Measurements from ENCODE around the gene NPRL2.
A peak's percentile ranks its signal among the peaks of the same experiment; 100 is the strongest.

NPRL2 gene

GRCh38 chr3:50327943-50328691 lies 22.5 kb downstream of the NPRL2 start, which contains the start of gene TUSC2:
TUSC2 (minus strand) TSS chr3:50328223; CDS start chr3:50328099, 124 bp downstream.
- H3K36me3 ChIP-seq (ENCODE audit: control insufficient read depth, insufficient read depth, low read length), result peaks cover 17% of the 10 kb centered on the region
- H3K4me1 ChIP-seq (ENCODE audit: control insufficient read depth, insufficient read depth, low read length), result peaks cover 21% of the 10 kb centered on the region
- peak within 1 kb of the TSS; percentile 87 for H3K9ac ChIP-seq (ENCODE audit: low read length)
- H3K4me3 ChIP-seq (ENCODE audit: low read length), result peak within 1 kb of the TSS; percentile 85
- no peaks in the 10 kb centered on the region for H3K9me3 ChIP-seq (ENCODE audit: control insufficient read depth, low read length)
- no peaks in the 10 kb centered on the region for H3K27me3 ChIP-seq (ENCODE audit: control insufficient read depth, insufficient read depth, low read length)

GRCh38 chr3:50327129-50327528 lies 23.4 kb downstream of the NPRL2 start:
- peaks cover 30% of the 10 kb centered on the region for H3K4me1 ChIP-seq (ENCODE audit: control insufficient read depth, insufficient read depth, low read length)
- H3K36me3 ChIP-seq (ENCODE audit: control insufficient read depth, insufficient read depth, low read length), result peaks cover 17% of the 10 kb centered on the region
- peak overlapping the region; percentile 85 for H3K4me3 ChIP-seq (ENCODE audit: low read length)
- peak overlapping the region; percentile 87 for H3K9ac ChIP-seq (ENCODE audit: low read length)
- H3K9me3 ChIP-seq (ENCODE audit: control insufficient read depth, low read length), result no peaks in the 10 kb centered on the region
- no peaks in the 10 kb centered on the region for H3K27me3 ChIP-seq (ENCODE audit: control insufficient read depth, insufficient read depth, low read length)

GRCh38 chr3:50326182-50326541 lies 24.4 kb downstream of the NPRL2 start:
- Histone ChIP-seq H3K4me3 (ENCODE audit: low read length) (no peak overlapping the region), H3K9ac (ENCODE audit: low read length) (no peak overlapping the region), H3K27me3 (ENCODE audit: control insufficient read depth, insufficient read depth, low read length) (no peaks in the 10 kb centered on the region), H3K4me1 (ENCODE audit: control insufficient read depth, insufficient read depth, low read length) (peaks cover 35% of the 10 kb centered on the region), H3K36me3 (ENCODE audit: control insufficient read depth, insufficient read depth, low read length) (peaks cover 14% of the 10 kb centered on the region), H3K9me3 (ENCODE audit: control insufficient read depth, low read length) (no peaks in the 10 kb centered on the region)

GRCh38 chr3:50325497-50326181 lies 24.9 kb downstream of the NPRL2 start:
- Histone ChIP-seq H3K4me1 (ENCODE audit: control insufficient read depth, insufficient read depth, low read length) (peaks cover 36% of the 10 kb centered on the region), H3K9ac (ENCODE audit: low read length) (no peak overlapping the region), H3K4me3 (ENCODE audit: low read length) (no peak overlapping the region), H3K36me3 (ENCODE audit: control insufficient read depth, insufficient read depth, low read length) (peaks cover 9% of the 10 kb centered on the region), H3K27me3 (ENCODE audit: control insufficient read depth, insufficient read depth, low read length) (no peaks in the 10 kb centered on the region), H3K9me3 (ENCODE audit: control insufficient read depth, low read length) (no peaks in the 10 kb centered on the region)

- Histone ChIP-seq H3K4me3 (ENCODE audit: low read length) (no peak overlapping the region), H3K9me3 (ENCODE audit: control insufficient read depth, low read length) (no peaks in the 10 kb centered on the region), H3K4me1 (ENCODE audit: control insufficient read depth, insufficient read depth, low read length) (peaks cover 41% of the 10 kb centered on the region), H3K9ac (ENCODE audit: low read length) (no peak overlapping the region), H3K27me3 (ENCODE audit: control insufficient read depth, insufficient read depth, low read length) (no peaks in the 10 kb centered on the region), H3K36me3 (ENCODE audit: control insufficient read depth, insufficient read depth, low read length) (peaks cover 4% of the 10 kb centered on the region)
Measured at GRCh38 chr3:50325113-50325480, 25.5 kb downstream of the NPRL2 start.

GRCh38 chr3:50324351-50325112 lies 26.0 kb downstream of the NPRL2 start:
- no peak overlapping the region for H3K9ac ChIP-seq (ENCODE audit: low read length)
- no peaks in the 10 kb centered on the region for H3K36me3 ChIP-seq (ENCODE audit: control insufficient read depth, insufficient read depth, low read length)
- peaks cover 46% of the 10 kb centered on the region for H3K4me1 ChIP-seq (ENCODE audit: control insufficient read depth, insufficient read depth, low read length)
- no peak overlapping the region for H3K4me3 ChIP-seq (ENCODE audit: low read length)
- no peaks in the 10 kb centered on the region for H3K27me3 ChIP-seq (ENCODE audit: control insufficient read depth, insufficient read depth, low read length)
- no peaks in the 10 kb centered on the region for H3K9me3 ChIP-seq (ENCODE audit: control insufficient read depth, low read length)

GRCh38 chr3:50323614-50324199 lies 26.9 kb downstream of the NPRL2 start:
- H3K9ac ChIP-seq (ENCODE audit: low read length), result no peak overlapping the region
- peaks cover 53% of the 10 kb centered on the region for H3K4me1 ChIP-seq (ENCODE audit: control insufficient read depth, insufficient read depth, low read length)
- no peaks in the 10 kb centered on the region for H3K9me3 ChIP-seq (ENCODE audit: control insufficient read depth, low read length)
- H3K27me3 ChIP-seq (ENCODE audit: control insufficient read depth, insufficient read depth, low read length), result no peaks in the 10 kb centered on the region
- H3K36me3 ChIP-seq (ENCODE audit: control insufficient read depth, insufficient read depth, low read length), result no peaks in the 10 kb centered on the region
- no peak overlapping the region for H3K4me3 ChIP-seq (ENCODE audit: low read length)

GRCh38 chr3:50323092-50323600 lies 27.4 kb downstream of the NPRL2 start:
- no peak overlapping the region for H3K4me3 ChIP-seq (ENCODE audit: low read length)
- H3K36me3 ChIP-seq (ENCODE audit: control insufficient read depth, insufficient read depth, low read length), result peaks cover 4% of the 10 kb centered on the region
- H3K4me1 ChIP-seq (ENCODE audit: control insufficient read depth, insufficient read depth, low read length), result peaks cover 55% of the 10 kb centered on the region
- no peaks in the 10 kb centered on the region for H3K9me3 ChIP-seq (ENCODE audit: control insufficient read depth, low read length)
- no peaks in the 10 kb centered on the region for H3K27me3 ChIP-seq (ENCODE audit: control insufficient read depth, insufficient read depth, low read length)
- H3K9ac ChIP-seq (ENCODE audit: low read length), result peak overlapping the region; percentile 92

GRCh38 chr3:50322386-50323091 lies 28.0 kb downstream of the NPRL2 start, which contains the start of gene HYAL2:
HYAL2 (minus strand) TSS chr3:50322745; CDS start chr3:50320489, 2,256 bp downstream.
- Histone ChIP-seq H3K27me3 (ENCODE audit: control insufficient read depth, insufficient read depth, low read length) (no peaks in the 10 kb centered on the region), H3K9ac (ENCODE audit: low read length) (peak within 1 kb of the TSS; percentile 92), H3K9me3 (ENCODE audit: control insufficient read depth, low read length) (no peaks in the 10 kb centered on the region), H3K4me1 (ENCODE audit: control insufficient read depth, insufficient read depth, low read length) (peaks cover 60% of the 10 kb centered on the region), H3K4me3 (ENCODE audit: low read length) (peak within 1 kb of the TSS; percentile 62), H3K36me3 (ENCODE audit: control insufficient read depth, insufficient read depth, low read length) (peaks cover 7% of the 10 kb centered on the region)

GRCh38 chr3:50322115-50322385 lies 28.5 kb downstream of the NPRL2 start:
- peaks cover 60% of the 10 kb centered on the region for H3K4me1 ChIP-seq (ENCODE audit: control insufficient read depth, insufficient read depth, low read length)
- H3K9me3 ChIP-seq (ENCODE audit: control insufficient read depth, low read length), result no peaks in the 10 kb centered on the region

GRCh38 chr3:50321336-50322114 lies 29.1 kb downstream of the NPRL2 start:
- Histone ChIP-seq H3K4me3 (ENCODE audit: low read length) (peak overlapping the region; percentile 62), H3K36me3 (ENCODE audit: control insufficient read depth, insufficient read depth, low read length) (peaks cover 7% of the 10 kb centered on the region), H3K9me3 (ENCODE audit: control insufficient read depth, low read length) (no peaks in the 10 kb centered on the region), H3K4me1 (ENCODE audit: control insufficient read depth, insufficient read depth, low read length) (peaks cover 61% of the 10 kb centered on the region), H3K27me3 (ENCODE audit: control insufficient read depth, insufficient read depth, low read length) (no peaks in the 10 kb centered on the region), H3K9ac (ENCODE audit: low read length) (peak overlapping the region; percentile 92)

More at GRCh38 chr3:50322115-50322385, 28.5 kb downstream of the NPRL2 start:
- H3K4me3 ChIP-seq (ENCODE audit: low read length), result peak overlapping the region; percentile 62
- peak overlapping the region; percentile 92 for H3K9ac ChIP-seq (ENCODE audit: low read length)
- no peaks in the 10 kb centered on the region for H3K27me3 ChIP-seq (ENCODE audit: control insufficient read depth, insufficient read depth, low read length)
- H3K36me3 ChIP-seq (ENCODE audit: control insufficient read depth, insufficient read depth, low read length), result peaks cover 7% of the 10 kb centered on the region
